Colon (tissue), 2 donors: ENCODE results near the gene VTA1.
"Not testable (repeated sequence)": the region's sequence is repeated elsewhere in the genome, so short reads cannot be mapped to it uniquely, and the experiment has no call there.

Source experiments
- FAIRE-seq: peaks from 2 replicates; lab custom pipeline; 2012; peaks lifted over from hg19 to GRCh38; lab: Jason Lieb, UNC
- donor health status: control.
- donor health status: control.

The VTA1 gene

GRCh38 chr6:142171351-142171750, 24.3 kb downstream of the VTA1 start:
- no peak for FAIRE-seq

DNA sequence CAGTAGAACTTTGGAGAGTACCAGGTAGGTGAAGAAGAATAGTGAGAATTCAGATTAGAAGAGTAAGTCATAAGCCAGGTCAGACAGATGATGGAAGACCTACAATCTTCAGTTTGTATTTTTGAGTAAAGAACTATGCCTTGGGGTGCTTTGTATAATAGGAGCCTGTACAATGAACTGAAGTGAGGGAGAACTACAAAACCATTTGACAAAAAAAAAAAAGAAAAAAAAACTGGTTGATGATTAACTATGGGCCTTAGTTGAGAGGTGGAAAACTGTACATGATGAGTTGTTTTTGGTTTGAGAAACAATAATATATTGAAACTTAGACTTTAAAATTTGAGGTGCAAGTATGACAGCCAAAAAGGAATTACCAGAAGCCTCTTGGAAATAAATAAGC, 25.7 kb downstream of the VTA1 start:
- FAIRE-seq, result no peak

DNA sequence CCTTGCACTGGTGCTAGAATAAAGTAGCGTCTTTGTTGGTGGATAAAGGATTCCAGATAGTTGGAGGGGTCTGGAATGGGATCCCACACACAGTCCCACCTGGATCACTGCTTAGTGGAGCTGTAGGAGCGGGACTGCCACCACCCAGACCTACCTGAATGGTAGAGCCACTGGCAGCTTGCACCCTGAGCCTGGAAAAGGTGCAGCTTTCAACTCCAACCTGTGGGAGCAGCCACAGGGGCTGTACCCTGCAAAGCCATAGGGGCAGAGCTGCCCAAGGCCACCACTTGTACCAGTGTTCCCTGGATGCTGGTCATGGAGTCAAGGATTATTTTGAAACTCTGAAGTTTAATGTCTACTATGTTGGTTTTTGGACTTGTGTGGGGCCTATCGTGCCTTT, 26.9 kb downstream of the VTA1 start:
- no peak for FAIRE-seq

GRCh38 chr6:142174703-142175102, 27.6 kb downstream of the VTA1 start:
- no peak for FAIRE-seq

DNA sequence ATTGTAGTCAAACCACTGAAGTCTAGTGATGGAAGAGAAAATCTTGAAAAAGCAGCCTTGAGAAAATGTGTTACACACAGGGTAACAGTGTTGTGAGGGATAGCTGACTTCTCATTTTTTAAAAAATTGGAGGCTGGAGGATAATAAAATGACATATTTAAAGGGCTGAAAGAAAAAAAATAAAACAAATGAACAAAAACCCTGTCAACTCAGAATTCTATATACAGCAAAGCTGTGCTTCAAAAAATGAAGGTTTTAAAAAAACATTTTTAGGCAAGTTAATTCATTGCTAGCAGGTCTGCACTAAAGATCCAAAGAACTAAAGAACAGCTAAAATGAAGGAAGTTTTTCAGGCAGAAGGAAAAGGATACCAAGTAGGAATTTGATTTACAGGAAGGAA, 31.1 kb downstream of the VTA1 start:
- no peak for FAIRE-seq

DNA sequence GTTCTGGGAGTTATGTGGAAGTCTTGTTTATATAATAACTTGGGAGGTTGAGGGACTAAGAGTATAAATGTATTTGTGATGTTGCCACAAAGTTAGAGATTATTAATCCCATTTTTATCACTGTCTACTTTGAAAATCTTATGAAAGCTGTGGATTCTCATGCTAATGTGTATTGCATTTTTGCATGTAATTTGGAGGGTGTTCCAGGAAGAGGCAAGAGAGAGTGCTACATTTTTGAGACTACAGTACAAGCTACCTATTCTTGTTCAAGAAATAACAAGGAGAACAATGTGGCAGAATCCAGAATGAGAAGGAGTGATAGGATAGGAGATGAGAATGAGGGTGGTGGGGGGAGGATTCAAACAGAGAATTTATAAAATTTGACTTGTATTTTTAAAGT, 34.9 kb downstream of the VTA1 start:
- FAIRE-seq, result no peak

DNA sequence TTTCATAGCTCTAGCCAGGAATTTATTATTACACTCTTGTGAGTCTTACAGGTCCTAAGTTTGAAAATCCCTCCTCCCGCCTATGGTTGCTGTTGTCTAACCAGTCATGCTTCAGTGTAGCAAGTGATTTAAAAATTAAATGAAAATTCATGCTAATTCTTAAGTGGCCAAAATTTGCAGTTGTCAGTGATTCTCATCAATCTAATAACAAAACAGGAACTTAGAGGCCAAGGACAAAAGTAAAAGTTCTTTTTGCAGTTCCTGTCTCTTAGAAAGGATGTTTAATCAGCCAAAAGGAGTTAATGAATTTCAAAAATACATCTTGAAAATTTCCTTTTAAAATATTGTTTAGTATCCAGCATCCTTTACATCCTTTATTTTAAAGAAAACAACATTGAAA, 36.3 kb downstream of the VTA1 start:
- FAIRE-seq, result no peak

- FAIRE-seq, result no peak
Observed at GRCh38 chr6:142184307-142184706, 37.2 kb downstream of the VTA1 start.

DNA sequence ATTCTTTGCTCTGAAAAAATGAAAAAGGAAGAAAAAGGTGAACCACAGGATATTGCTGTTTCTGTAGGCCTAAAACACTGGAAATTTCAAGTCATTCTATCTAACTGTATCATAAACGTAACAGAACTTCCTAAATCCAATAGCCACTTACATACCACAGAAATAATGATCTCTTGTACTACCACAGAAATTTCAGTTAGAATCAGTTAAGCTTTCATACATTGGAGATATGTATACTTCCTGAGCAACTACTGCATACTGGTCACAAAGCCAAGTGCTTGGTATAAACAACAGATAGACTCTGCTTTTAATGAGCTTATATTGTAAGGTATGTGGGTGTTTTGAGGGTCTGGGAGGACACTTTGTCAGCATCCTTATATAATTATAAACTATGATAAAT, 38.6 kb downstream of the VTA1 start:
- no peak for FAIRE-seq

- FAIRE-seq, result no peak
Observed at GRCh38 chr6:142187209-142187608, 40.1 kb downstream of the VTA1 start.

- not testable (repeated sequence) for FAIRE-seq
Observed at GRCh38 chr6:142188341-142188740, 41.3 kb downstream of the VTA1 start.

DNA sequence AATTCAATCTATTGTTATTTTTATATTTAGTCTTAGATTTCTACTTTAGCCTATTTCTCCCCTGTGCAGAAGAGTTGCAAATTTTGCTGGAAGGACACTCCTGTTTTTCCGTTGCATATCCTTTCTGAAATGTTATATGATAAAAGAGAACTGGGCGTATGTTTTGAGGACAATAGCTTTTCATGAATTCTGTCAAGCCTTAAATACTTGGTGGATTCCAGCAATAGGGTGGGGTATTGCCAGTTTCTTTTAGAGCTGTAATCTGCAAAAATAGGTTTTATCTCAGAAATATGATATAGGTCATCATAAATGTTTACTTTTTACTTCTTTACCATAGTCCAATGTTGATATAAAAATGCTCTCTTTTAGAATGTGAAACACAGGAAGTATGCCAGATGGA, 42.0 kb downstream of the VTA1 start:
- FAIRE-seq, result no peak

DNA sequence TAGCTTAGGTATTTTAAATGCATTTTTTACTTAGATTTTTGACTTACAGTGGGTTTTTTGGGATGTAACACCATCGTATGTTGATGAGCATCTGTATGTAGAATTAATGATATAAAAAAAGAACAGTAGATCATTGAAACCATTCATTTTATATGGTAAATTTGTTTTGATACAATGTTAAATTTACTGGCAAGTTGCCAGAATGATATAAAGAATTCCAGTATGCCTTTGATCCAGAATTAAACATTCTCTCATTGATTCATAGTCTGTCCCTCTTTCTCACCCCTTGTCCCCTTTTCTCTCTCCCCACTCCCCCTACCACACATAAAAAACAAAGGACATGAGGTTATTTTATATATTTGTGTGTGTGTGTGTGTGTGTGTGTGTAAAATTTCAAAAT, 45.3 kb downstream of the VTA1 start:
- no peak for FAIRE-seq

DNA sequence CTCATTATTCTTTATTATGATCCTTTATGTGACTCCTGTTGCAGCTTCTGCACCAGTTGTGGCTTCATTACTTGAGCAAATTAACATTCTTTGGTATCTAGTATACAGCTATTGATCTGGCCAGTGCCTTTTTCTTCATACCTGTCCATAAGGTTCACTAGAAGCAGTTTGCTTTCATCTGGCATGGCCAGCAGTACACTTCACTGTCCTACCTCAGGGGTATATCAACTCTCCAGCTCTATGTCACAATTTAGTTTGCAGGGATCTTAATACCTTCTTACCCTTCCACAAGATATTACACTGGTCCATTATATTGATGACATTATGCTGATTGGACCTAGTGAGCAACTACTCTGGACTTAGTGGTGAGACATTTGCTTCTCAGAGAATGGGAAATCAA, 46.6 kb downstream of the VTA1 start:
- no peak for FAIRE-seq

DNA sequence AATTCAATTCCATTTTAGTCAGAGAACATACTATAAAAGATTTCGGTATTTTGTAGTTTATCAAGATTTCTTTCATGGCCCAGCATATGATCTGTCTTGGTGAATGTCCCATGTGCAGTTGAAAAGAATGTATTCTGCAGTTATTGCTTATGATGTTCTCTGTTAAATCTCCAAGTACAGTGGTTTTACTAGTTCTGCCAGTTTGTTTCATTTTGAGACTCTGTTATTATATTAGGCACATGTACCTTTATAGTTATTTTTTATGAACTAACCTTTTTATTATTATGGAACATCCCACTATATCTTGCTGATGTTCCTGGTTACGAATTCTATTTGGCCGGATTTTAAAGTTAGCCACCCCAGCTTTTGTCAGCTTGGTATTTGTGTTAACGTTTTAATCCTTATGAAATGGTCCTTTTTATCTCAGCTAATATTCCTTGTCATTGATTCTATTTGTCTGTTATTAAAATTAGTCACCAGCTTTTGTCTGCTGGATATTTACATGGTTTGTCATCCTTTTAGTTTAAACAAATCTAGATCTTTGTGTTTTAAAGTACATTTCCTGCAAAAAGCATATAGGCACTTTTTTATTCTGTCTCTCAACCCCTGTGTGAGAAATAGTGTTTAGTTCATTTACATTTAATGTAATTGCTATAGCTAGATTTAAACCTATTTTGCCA, 48.9 kb downstream of the VTA1 start:
- FAIRE-seq, result no peak

DNA sequence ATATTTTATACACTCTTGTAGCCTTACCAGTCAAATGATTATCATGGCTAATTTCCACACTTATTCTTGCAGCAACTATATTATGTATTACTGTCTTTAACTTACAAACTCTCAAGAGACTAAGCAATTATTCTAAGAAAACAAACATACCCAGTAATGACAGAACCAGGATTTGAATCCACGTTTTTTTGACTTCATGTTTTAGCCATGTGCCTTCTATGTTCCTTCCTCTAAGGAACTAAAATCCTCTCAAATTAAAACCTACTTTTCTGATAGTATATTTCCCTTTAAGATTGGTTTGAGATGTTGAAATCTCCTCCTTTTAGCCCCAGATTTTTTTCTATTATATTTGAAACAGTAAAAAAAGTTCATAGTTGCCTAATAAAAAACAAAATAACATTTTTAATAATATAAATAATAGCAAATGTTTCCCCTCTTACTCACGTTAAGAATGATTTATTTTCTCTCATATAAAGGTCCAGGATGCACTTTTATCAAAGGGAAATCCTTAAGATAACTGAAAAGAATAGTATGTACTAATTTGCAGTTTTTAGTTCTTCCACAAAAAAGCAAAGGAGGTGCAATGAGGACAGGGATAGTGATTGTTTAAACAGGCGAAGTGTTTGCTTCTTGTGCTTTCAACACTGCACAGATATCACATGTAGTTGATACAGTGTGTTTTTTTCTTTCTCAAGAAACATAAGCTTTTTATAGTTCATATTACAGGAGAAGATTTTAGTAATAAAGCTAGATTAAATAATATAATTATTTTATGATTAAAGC, 54.0 kb downstream of the VTA1 start:
- no peak for FAIRE-seq

DNA sequence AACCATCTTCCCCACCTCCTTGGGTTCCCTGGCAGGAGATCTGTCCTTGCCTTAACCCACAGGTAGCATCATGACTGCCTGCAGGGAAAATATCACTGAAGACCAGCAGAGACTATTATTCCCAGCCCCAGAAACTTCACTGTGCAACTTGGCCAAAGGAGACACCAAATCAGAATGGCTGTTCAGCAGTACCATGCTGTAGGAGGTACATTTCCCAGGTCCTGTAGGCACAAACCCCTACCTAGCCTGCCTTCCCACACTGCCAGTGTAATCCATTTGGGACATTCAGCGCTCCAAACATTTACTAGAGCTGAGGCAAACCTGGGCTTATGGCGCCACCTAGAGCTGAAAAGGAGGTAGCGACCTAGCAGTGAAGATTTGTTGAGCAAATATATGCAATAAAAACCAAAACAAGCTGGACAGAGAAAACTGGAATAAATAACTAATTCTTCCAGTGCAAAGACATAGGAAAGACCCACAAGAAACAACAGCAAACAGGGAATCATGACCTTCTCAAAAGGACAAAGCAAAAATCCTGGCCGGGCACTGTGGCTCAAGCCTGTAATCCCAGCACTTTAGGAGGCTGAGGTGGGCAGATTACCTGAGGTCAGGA, 60.3 kb downstream of the VTA1 start:
- FAIRE-seq, result no peak

GRCh38 chr6:142210606-142211005, 63.5 kb downstream of the VTA1 start:
- FAIRE-seq, result no peak

DNA sequence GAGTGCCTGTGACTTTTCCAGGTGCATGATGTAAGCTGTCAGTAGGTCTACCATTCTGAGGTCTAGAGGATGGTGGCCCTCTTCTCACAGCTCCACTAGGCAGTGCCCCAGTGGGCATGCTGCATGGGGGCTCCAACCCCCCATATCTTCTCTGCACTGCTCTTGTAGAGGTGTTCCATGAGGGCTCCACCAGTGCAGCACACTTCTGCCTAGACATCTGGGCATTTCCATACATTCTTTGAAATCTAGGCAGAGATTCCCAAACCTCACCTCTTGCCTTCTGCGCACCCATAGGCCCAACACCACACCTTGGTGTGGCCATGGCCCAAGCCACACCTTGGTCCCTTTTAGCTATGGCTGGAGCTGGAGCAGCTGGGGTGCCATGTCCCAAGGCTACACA, 66.3 kb downstream of the VTA1 start:
- FAIRE-seq, result no peak

- no peak for FAIRE-seq
Observed at GRCh38 chr6:142218446-142218845, 71.4 kb downstream of the VTA1 start.

- FAIRE-seq, result no peak
Observed at GRCh38 chr6:142222022-142222421, 75.0 kb downstream of the VTA1 start.

GRCh38 chr6:142223938-142224337, 76.9 kb downstream of the VTA1 start:
- no peak for FAIRE-seq

DNA sequence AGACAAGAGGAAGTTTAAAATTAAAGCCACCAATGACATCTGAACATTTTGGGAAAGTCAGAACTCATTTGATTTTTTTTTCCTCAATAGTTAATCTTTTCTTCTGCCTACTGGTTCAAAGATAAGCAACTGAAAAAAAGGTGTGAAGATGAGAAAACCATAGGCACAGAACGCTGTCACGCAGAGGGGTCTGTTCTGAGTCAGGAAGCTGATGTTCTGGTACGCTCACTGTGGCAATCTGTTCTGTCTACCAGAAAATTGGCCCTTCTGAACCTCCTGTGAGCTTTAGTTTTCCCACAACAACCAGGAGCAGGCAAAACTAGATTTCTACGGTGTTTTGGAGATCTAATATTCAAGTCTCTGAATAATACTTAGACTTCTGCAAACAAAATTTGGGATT, 78.1 kb downstream of the VTA1 start:
- no peak for FAIRE-seq

DNA sequence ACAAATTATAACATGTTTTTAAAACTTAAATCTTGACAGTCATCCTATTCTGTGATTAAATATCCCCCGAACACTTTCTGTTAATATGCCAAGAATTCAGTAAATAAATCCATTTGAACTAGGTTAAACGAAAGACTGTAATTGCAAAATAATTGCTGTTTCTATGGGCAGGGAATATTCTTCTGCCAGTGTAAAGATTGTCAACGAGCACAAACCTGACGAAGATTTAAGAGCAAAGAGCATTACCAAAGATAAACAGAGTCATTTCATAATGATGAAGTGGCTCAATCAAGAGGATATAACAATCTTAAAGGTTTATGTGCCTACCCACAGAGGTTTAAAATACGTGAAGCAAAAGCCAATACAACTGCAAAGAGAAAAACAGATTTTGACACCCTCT, 78.5 kb downstream of the VTA1 start:
- no peak for FAIRE-seq
